Pancreas (tissue), 10 donors: ENCODE data around the gene RASAL2. TPM values are rescaled to one million over a fixed set of nuclear protein-coding genes. Genes with fewer than 3 reads are reported as not detected.
A peak's percentile ranks its signal among the peaks of the same experiment; 100 is the strongest.

Experiments
- ATAC-seq, 4 donors: fragments of 200-7000 bp; cut with Tn5 transposase; one replicate each; pipeline versions ENCODE4 v1.8.0 to v1.9.1; 2020; ENCODE audit warnings: mild to moderate bottlenecking in 4 of 4, moderate library complexity in 4 of 4
- DNase-seq, 6 donors: peaks; one replicate each; pipeline ENCODE4 v3.0.0-alpha.2; 2020
- FAIRE-seq: peaks from 2 replicates; lab custom pipeline; 2012; peaks lifted over from hg19 to GRCh38; lab: Jason Lieb, UNC
- H3K27ac ChIP-seq, 4 donors: fragments of 200-600 bp; sonication (generic); 1 replicate in 3 of 4; 2 replicates in 1 of 4; pipeline versions ENCODE4 v1.5.0 to v1.8.0; 2020
- H3K27me3 ChIP-seq, 4 donors: fragments of 200-600 bp; one replicate each; pipeline ENCODE4 v1.8.0; 2021
- H3K36me3 ChIP-seq, 3 donors: fragments of 200-600 bp; sonication (generic) in 1 of 3; one replicate each; pipeline versions ENCODE4 v1.5.0 to v1.8.0; 2020 to 2021
- H3K4me1 ChIP-seq, 3 donors: fragments of 200-600 bp; one replicate each; pipeline ENCODE4 v1.8.0; 2021
- H3K4me3 ChIP-seq, 4 donors: fragments of 200-600 bp; sonication (generic) in 2 of 4; one replicate each; pipeline versions ENCODE4 v1.5.0 to v1.8.0; 2020 to 2021
- H3K9me3 ChIP-seq, 4 donors: fragments of 200-600 bp; one replicate each; pipeline ENCODE4 v1.8.0; 2021
- WGBS, 2 donors: extraction: QIAGEN DNeasy Blood & Tissue Kit; methylation state at CpG; one replicate each; pipeline ENCODE4 v1.1.7; 2013; 5-methylcytosine and 5-hydroxymethylcytosine counted together
- intact Hi-C, 3 donors: fragments of 100-400 bp; cut with DNase I; formaldehyde crosslinking; loops; one replicate each; pipeline versions ENCODE4 v1.11.1 to v1.14.2; 2022
- polyA plus RNA-seq, 2 donors: library from polyadenylated mRNA; stranded (reverse); fragments of 200-250 nt; gene quantifications; one replicate each; pipeline ENCODE4 v1.2.3, GENCODE V29; 2013
- total RNA-seq, 6 donors: library from RNA; stranded (reverse); fragmentation: NEBNext Ultra II Directional in 4 of 6; extraction: Animal tissue kit (Norgen Biotek cat#: 25700) in 4 of 6; gene quantifications; one replicate each; pipeline versions ENCODE4 v1.2.1 to v1.2.4, GENCODE V29; 2021 to 2023
- TF ChIP-seq, protein P1 (sequence below), 4 donors: fragments of 200-600 bp; sonication (generic) in 3 of 4; IDR thresholded peaks; one replicate each; pipeline versions ENCODE4 v1.5.0 to v1.8.0; 2021; ENCODE audit warnings: antibody characterized with exemption in 4 of 4
- donor health status: healthy with polysubstance abuse.
- donor health status: DM: no; HTN: no; CAD: no; lungs with moderate emphysema.
- donor health status: DM: no; HTN: no; CAD: no.
- donor health status: control.
- donor health status: control.
- donor health status: Bipolar disorder and iron deficiency.
- donor health status: DM: yes; HTN: yes; CAD: no.
- donor health status: DM: no; HTN: no; CAD: no.
- donor health status: DM: no; HTN: no; CAD: no.
- donor health status: DM: yes; HTN: yes; CAD: no.

Gene RASAL2
- total and polyA plus RNA-seq, 8 donors = 2.5 to 12.9 (median 4.9) TPM

DNA sequence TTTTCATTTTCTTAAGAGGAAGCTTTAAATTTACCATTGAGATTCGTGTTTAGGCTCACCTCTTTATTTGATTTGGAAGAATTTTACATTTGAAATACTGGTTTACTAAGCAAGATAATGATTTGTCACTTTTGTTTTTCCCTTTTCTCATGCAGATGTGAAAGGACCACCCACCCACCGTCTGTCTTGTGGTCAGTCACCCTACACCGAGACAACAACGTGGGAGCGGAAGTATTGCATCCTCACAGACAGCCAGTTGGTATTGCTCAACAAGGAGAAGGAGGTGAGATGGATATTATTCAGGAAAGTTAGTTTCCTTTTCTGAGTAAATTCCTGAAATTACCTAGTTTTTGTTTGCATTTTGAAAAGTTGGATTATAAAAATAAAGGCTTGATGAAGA lies 189.5 kb downstream of the RASAL2 start:
- TF ChIP-seq, protein P1, sequence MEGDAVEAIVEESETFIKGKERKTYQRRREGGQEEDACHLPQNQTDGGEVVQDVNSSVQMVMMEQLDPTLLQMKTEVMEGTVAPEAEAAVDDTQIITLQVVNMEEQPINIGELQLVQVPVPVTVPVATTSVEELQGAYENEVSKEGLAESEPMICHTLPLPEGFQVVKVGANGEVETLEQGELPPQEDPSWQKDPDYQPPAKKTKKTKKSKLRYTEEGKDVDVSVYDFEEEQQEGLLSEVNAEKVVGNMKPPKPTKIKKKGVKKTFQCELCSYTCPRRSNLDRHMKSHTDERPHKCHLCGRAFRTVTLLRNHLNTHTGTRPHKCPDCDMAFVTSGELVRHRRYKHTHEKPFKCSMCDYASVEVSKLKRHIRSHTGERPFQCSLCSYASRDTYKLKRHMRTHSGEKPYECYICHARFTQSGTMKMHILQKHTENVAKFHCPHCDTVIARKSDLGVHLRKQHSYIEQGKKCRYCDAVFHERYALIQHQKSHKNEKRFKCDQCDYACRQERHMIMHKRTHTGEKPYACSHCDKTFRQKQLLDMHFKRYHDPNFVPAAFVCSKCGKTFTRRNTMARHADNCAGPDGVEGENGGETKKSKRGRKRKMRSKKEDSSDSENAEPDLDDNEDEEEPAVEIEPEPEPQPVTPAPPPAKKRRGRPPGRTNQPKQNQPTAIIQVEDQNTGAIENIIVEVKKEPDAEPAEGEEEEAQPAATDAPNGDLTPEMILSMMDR (IDR thresholded peaks at IDR 0.05) = no peak
- H3K9me3 ChIP-seq = no peaks in the 10 kb centered on the region
- no peaks in the 10 kb centered on the region for H3K4me1 ChIP-seq
- no peak for FAIRE-seq
- WGBS, 2 donors = 78 to 82% methylated on average over 5 of the region's 5 CpGs
- H3K4me3 ChIP-seq = no peak overlapping the region
- no peak for DNase-seq
- ATAC-seq = peak in 1 of 4 donors; percentile 67
- no peaks in the 10 kb centered on the region for H3K36me3 ChIP-seq
- H3K27me3 ChIP-seq = no peaks in the 10 kb centered on the region
- no peak overlapping the region for H3K27ac ChIP-seq
- intact Hi-C loops = loop anchor here in 1 of 3 donors (10.0 kb wide), 1 partner anchor 249 kb away; no protein-coding TSS in a partner anchor

DNA sequence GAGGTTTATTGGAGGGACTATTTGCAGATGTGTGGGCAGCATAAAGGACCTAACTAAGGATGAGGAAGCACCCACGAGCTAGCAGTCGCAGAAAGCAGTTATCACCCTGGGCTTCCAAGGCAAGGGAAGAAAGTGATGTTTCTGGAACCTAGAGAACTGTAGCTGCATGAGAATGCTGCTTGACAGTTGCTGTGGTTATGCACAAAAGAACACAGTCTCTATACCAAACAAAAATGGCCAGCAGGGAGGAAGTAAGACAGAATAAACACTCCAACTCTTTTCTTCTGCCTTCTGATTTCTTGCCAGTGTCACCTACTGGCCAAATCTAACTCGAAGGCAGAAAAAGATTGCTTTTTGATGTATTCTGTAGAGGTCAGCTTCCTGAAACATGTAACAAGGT lies 190.2 kb downstream of the RASAL2 start:
- FAIRE-seq = no peak
- 59 to 62% methylated on average over 3 of the region's 3 CpGs for WGBS, 2 donors

DNA sequence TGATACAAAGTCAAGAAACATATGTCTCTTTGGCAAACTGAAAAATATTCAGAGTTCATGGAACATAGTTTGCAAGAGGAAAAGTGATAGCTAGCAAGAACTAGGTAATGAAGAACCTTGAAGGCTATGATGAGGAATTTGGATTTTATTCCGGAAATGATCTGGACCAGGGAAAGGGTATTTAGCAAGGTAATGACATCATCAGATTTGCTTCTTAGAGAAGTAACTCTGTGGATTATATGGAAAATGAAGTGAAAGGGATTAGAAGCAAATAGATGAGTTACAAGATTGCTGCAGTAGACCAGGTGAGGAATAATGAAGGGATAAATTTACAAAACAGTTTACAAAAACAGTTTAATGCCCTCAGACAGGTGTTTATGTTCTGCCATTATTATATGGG lies 197.3 kb downstream of the RASAL2 start:
- TF ChIP-seq, protein P1 (IDR thresholded peaks at IDR 0.05) = no peak
- WGBS, 2 donors = 89% methylated on average over 1 of the region's 1 CpG
- no peaks in the 10 kb centered on the region for H3K36me3 ChIP-seq
- no peak for FAIRE-seq
- no peak for DNase-seq
- ATAC-seq = no peak
- no peaks in the 10 kb centered on the region for H3K9me3 ChIP-seq
- intact Hi-C loops = no loop called here
- no peak overlapping the region for H3K27ac ChIP-seq
- H3K4me1 ChIP-seq = no peaks in the 10 kb centered on the region
- no peak overlapping the region for H3K4me3 ChIP-seq
- no peaks in the 10 kb centered on the region for H3K27me3 ChIP-seq

More for the DNA sequence above, 190.2 kb downstream of the RASAL2 start:
- Histone ChIP-seq H3K4me3 (no peak overlapping the region), H3K4me1 (no peaks in the 10 kb centered on the region), H3K27me3 (no peaks in the 10 kb centered on the region), H3K9me3 (no peaks in the 10 kb centered on the region), H3K27ac (no peak overlapping the region), H3K36me3 (no peaks in the 10 kb centered on the region)
- no peak for DNase-seq
- ATAC-seq = peak in 1 of 4 donors; percentile 56
- intact Hi-C loops = loop anchor here in 1 of 3 donors (10.0 kb wide), 1 partner anchor 249 kb away; no protein-coding TSS in a partner anchor
- TF ChIP-seq, protein P1 (IDR thresholded peaks at IDR 0.05) = no peak

DNA sequence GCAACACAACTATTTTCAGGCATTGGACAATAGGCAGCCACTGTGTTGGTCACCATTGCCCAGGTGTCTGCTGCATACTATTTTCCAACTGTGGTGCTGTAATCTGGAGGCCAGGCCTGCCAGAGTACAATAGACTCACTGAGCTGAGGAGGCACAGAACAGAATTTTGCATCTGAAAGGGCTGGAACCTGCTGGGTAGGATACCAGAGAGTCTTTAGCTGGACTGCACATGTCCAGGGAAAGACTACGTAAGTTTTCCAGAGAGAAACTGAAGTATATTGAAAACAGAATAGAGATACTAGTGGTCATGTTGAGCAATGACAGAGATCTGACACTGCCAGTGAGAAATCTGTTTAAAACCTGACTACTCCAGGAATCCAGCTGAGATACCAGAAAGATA lies 200.8 kb downstream of the RASAL2 start:
- H3K27ac ChIP-seq = no peak overlapping the region
- intact Hi-C loops = no loop called here
- no peaks in the 10 kb centered on the region for H3K36me3 ChIP-seq
- H3K9me3 ChIP-seq = no peaks in the 10 kb centered on the region
- H3K27me3 ChIP-seq = no peaks in the 10 kb centered on the region
- TF ChIP-seq, protein P1 (IDR thresholded peaks at IDR 0.05) = no peak
- H3K4me3 ChIP-seq = no peak overlapping the region
- ATAC-seq (no peak), DNase-seq (no peak), FAIRE-seq (no peak)
- H3K4me1 ChIP-seq = no peaks in the 10 kb centered on the region
- 83 to 87% methylated on average over 1 of the region's 1 CpG for WGBS, 2 donors

DNA sequence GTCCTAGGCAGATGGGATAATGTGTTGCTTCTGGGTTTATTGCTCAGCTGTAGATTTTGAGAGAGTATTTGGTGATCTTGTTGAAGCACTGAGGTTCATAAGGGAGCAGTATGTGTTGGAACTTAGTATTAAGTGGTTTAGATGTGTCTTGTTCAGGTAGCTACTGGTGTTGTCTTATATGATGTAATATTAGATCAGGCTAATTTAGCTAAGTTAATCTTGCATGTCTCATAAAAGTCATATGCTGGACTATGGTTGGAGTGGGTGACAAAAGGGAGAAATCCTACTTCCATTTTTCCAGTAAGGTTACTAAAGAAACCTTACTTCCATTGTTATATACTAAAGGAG lies 206.4 kb downstream of the RASAL2 start:
- Histone ChIP-seq H3K4me1 (peaks cover 0 to 5% (median 0%) of the 10 kb centered on the region in 3 donors), H3K27ac (peak overlapping the region in 1 of 4 donors; percentile 26), H3K27me3 (no peaks in the 10 kb centered on the region), H3K36me3 (no peaks in the 10 kb centered on the region), H3K9me3 (no peaks in the 10 kb centered on the region), H3K4me3 (no peak overlapping the region)
- intact Hi-C loops = loop anchor here in 1 of 3 donors (10.0 kb wide), 1 partner anchor 204 kb away; no protein-coding TSS in a partner anchor
- DNase-seq (no peak), FAIRE-seq (no peak), ATAC-seq (no peak)
- TF ChIP-seq, protein P1 (IDR thresholded peaks at IDR 0.05) = no peak
